HepG2 (cell line): Measurements from ENCODE around the gene ZNF514. TPM values are rescaled to one million over a fixed set of nuclear protein-coding genes. Genes with fewer than 3 reads are reported as not detected.

ENCODE experiments used
- ATAC-seq: fragments of 200-7000 bp; cut with Tn5 transposase; 3 replicates; pipeline ENCODE4 v1.9.1; 2020; ENCODE audit warnings: mild to moderate bottlenecking, moderate library complexity
- BruUV-seq: library from RNA; stranded (reverse); fragments of 400-500 nt; replicated peaks from 2 replicates; lab custom pipeline; 2021; lab: Mats Ljungman, UMichigan
- CTCF ChIA-PET: fragments of 300-600 bp; formaldehyde crosslinking; extraction: SDS; loops from one replicate; lab custom pipeline; 2021; ENCODE audit warnings: low total read pairs, inconsistent platforms, low intra/inter-chr PET ratio; lab: Yijun Ruan, JAX
- POLR2A ChIA-PET: fragments of 350-600 bp; sonication (Branson Sonifier 250); formaldehyde crosslinking; loops from one replicate; lab custom pipeline; 2020; ENCODE audit warnings: antibody characterized with exemption, inconsistent platforms; lab: Yijun Ruan, JAX
- DNase-seq: peaks from one replicate; pipeline ENCODE4 v3.0.0-alpha.2; 2015; ENCODE audit warnings: low spot score
- FAIRE-seq: peaks from 3 replicates; lab custom pipeline; 2011; peaks lifted over from hg19 to GRCh38; lab: Jason Lieb, UNC
- H2AFZ ChIP-seq: one replicate; pipeline ENCODE4 v1.6.1; 2011; ENCODE audit warnings: low read length, inconsistent platforms
- H3K27ac ChIP-seq: fragments of 300-600 bp; 3 replicates; pipeline ENCODE4 v1.8.0; 2011; ENCODE audit warnings: mixed run types, mild to moderate bottlenecking, mixed read lengths, low read length, inconsistent platforms; ENCODE audit not compliant: insufficient read depth; ENCODE audit errors: extremely low read length
- H3K27me3 ChIP-seq, 2 experiments: fragments of 200-600 bp in 1 of 2; 2 replicates in 1 of 2; 3 replicates in 1 of 2; pipeline versions ENCODE4 v1.6.0 to v1.8.0; 2011; ENCODE audit warnings: low read length in 2 of 2, mild to moderate bottlenecking in 2 of 2, moderate library complexity in 2 of 2, inconsistent platforms in 1 of 2; ENCODE audit not compliant: insufficient read depth in 2 of 2, control insufficient read depth in 1 of 2
- H3K36me3 ChIP-seq, 2 experiments: fragments of 200-600 bp in 1 of 2; replicated peaks in 1 of 2; 2 replicates in 1 of 2; 3 replicates in 1 of 2; pipeline versions ENCODE4 v1.5.1 to v1.8.0; 2011; ENCODE audit warnings: low read length in 2 of 2, inconsistent platforms in 1 of 2; ENCODE audit not compliant: insufficient read depth in 2 of 2, control insufficient read depth in 1 of 2
- H3K4me1 ChIP-seq: 2 replicates; pipeline ENCODE4 v1.5.1; 2012; ENCODE audit warnings: low read length, inconsistent platforms; ENCODE audit not compliant: insufficient read depth
- H3K4me2 ChIP-seq: 2 replicates; pipeline ENCODE4 v1.6.0; 2011; ENCODE audit warnings: low read depth, low read length, inconsistent platforms
- H3K4me3 ChIP-seq, 3 experiments: fragments of 200-600 bp in 1 of 3; sonication (generic), shearing (Covaris generic) in 1 of 3; replicated peaks in 1 of 3; 2 replicates each; pipeline ENCODE4 v1.5.1; 2011 to 2016; ENCODE audit warnings: low read length in 3 of 3, inconsistent platforms in 2 of 3, low read depth in 2 of 3, mild to moderate bottlenecking in 2 of 3, control low read depth in 1 of 3, mixed read lengths in 1 of 3; ENCODE audit not compliant: insufficient read depth in 1 of 3
- H3K79me2 ChIP-seq: one replicate; pipeline ENCODE4 v1.6.1; 2011; ENCODE audit warnings: low read length, inconsistent platforms; ENCODE audit not compliant: insufficient read depth
- H3K9ac ChIP-seq: 2 replicates; pipeline ENCODE4 v1.6.0; 2011; ENCODE audit warnings: mild to moderate bottlenecking, low read depth, low read length, inconsistent platforms; ENCODE audit not compliant: insufficient read depth
- H3K9me3 ChIP-seq: 2 replicates; pipeline ENCODE4 v1.5.1; 2012; ENCODE audit warnings: mild to moderate bottlenecking, low read length
- H4K20me1 ChIP-seq: 2 replicates; pipeline ENCODE4 v1.6.0; 2011; ENCODE audit warnings: inconsistent platforms, mild to moderate bottlenecking, low read length, moderate library complexity; ENCODE audit not compliant: insufficient read depth
- CCDC6 ChIP-seq: sonication (generic); formaldehyde crosslinking; IDR thresholded peaks from 2 replicates; pipeline ENCODE4 v1.8.1; 2022; ENCODE audit warnings: mild to moderate bottlenecking, missing genetic modification reagents, moderate library complexity
- KLF11 ChIP-seq: IDR thresholded peaks from 2 replicates; pipeline ENCODE4 v1.6.1; 2016; ENCODE audit warnings: missing compliant biosample characterization
- KMT2A ChIP-seq: sonication (generic); formaldehyde crosslinking; IDR thresholded peaks from 2 replicates; pipeline ENCODE4 v1.4.0; 2020; ENCODE audit warnings: missing genetic modification reagents
- MXD4 ChIP-seq: IDR thresholded peaks from 2 replicates; pipeline ENCODE4 v1.6.1; 2016; ENCODE audit warnings: mild to moderate bottlenecking, missing biosample characterization, missing genetic modification reagents
- NFATC3 ChIP-seq: sonication (generic); formaldehyde crosslinking; IDR thresholded peaks from 2 replicates; pipeline ENCODE4 v1.5.1; 2020; ENCODE audit warnings: mild to moderate bottlenecking, missing genetic modification reagents
- NFIB ChIP-seq: sonication (generic); formaldehyde crosslinking; IDR thresholded peaks from 2 replicates; pipeline ENCODE4 v1.9.0; 2021; ENCODE audit warnings: missing genetic modification reagents, mild to moderate bottlenecking, borderline replicate concordance
- ZNF232 ChIP-seq: sonication (generic); formaldehyde crosslinking; IDR thresholded peaks from 2 replicates; pipeline ENCODE4 v1.4.0; 2020; ENCODE audit warnings: missing genetic modification reagents, borderline replicate concordance
- ZNF484 ChIP-seq: sonication (generic); formaldehyde crosslinking; IDR thresholded peaks from 2 replicates; pipeline ENCODE4 v1.5.1; 2020; ENCODE audit warnings: mild to moderate bottlenecking, low read depth, missing genetic modification reagents, borderline replicate concordance
- WGBS: methylation state at CpG from one replicate; pipeline ENCODE4 v1.1.6; 2017; ENCODE audit warnings: low lambda C conversion rate; 5-methylcytosine and 5-hydroxymethylcytosine counted together
- in situ Hi-C: cut with HindIII; loops from 2 replicates; pipeline ENCODE4 v1.10.0; 2017; ENCODE audit warnings: low pct_unique_long_range_greater_than_20kb; ENCODE audit not compliant: extremely low pct_ligation_motif_present
- intact Hi-C: fragments of 100-400 bp; cut with micrococcal nuclease; formaldehyde crosslinking; loops from one replicate; pipeline ENCODE4 v1.10.0; 2022; ENCODE audit not compliant: unreplicated experiment
- polyA plus RNA-seq, 8 experiments: library from polyadenylated mRNA; depleted of rRNA in 3 of 8; stranded (reverse) in 7 of 8; unstranded in 1 of 8; fragments of >200 nt; fragmentation: Illumina TruSeq in 4 of 8; extraction: Trizol in 4 of 8; gene quantifications; 2 replicates each; pipeline versions ENCODE4 v1.2.1 to v1.2.3, GENCODE V29; 2011 to 2016; ENCODE audit warnings: low read depth in 4 of 8, missing spikeins in 1 of 8, mixed read lengths in 1 of 8; ENCODE audit not compliant: insufficient read depth in 1 of 8
- total RNA-seq, 5 experiments: library from RNA; depleted of rRNA; stranded (reverse); fragments of >200 nt; fragmentation: Illumina TruSeq; extraction: Trizol; gene quantifications; 2 replicates each; pipeline ENCODE4 v1.2.3, GENCODE V29; 2016; ENCODE audit warnings: low read depth in 1 of 5

Gene ZNF514
- total and polyA plus RNA-seq, 2 of the 13 experiments (the other 11 are each of a cell fraction or from before 2014, with no cell fraction given) = 15.2 to 18.7 TPM

DNA sequence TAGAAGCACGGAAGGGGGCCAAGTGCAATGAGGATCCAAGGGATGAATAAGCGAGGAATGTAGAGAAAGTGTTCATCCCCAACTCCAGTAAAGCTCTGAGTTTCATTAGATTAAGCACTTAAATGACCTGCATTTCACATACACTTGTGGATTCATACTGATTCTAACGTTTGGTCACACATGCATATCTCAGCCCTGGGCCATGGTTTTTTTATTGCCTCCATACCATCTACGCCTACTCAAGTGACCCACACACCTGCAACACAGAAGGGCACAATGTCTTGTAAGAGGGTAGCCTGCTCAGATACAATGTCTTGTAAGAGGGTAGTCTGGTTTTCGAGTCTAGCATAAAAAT, 37.5 kb downstream of the ZNF514 start:
- H3K36me3 ChIP-seq = peaks cover 2 to 6% of the 10 kb centered on the region in 2 experiments; a peak in 3 of 5 replicates
- H3K27ac ChIP-seq = peak overlapping the region; percentile 87
- ATAC-seq = peak; percentile 19; the same call in 1 of the 3 replicates
- peaks cover 44% of the 10 kb centered on the region for H3K4me1 ChIP-seq
- CTCF ChIA-PET = no interaction called here
- H2AFZ ChIP-seq = peak overlapping the region; percentile 94
- H3K4me2 ChIP-seq = peak overlapping the region; percentile 99
- H3K9me3 ChIP-seq = no peaks in the 10 kb centered on the region
- BruUV-seq = no TSS peak
- DNase-seq = no peak
- TF ChIP-seq ZNF484 (CRISPR knock-in tag) (no peak), KLF11 (0 out of 2 replicates have a peak, but pooled peaks have one; percentile 56), ZNF232 (CRISPR knock-in tag) (no peak), CCDC6 (CRISPR knock-in tag) (0 out of 2 replicates have a peak, but pooled peaks have one; percentile 14), NFATC3 (0 out of 2 replicates have a peak, but pooled peaks have one; percentile 43), MXD4 (CRISPR knock-in tag) (peak; percentile 10; the same call in 1 of the 2 replicates), KMT2A (no peak), NFIB (CRISPR knock-in tag) (0 out of 2 replicates have a peak, but pooled peaks have one; percentile 20)
- TF ChIP-seq, all 625 proteins: peak for 5
- peak overlapping the region; percentile 76 to 96 (median 94) for H3K4me3 ChIP-seq
- in situ Hi-C loops = no loop called here
- WGBS = 11% methylated on average over 5 of the region's 5 CpGs
- H3K9ac ChIP-seq = peak overlapping the region; percentile 91
- intact Hi-C loops = no loop called here
- peaks cover 37% of the 10 kb centered on the region for H3K79me2 ChIP-seq
- peaks cover 12% of the 10 kb centered on the region; the same call in 1 of the 2 replicates for H4K20me1 ChIP-seq
- no peaks in the 10 kb centered on the region; a peak in 1 of 5 replicates for H3K27me3 ChIP-seq
- POLR2A ChIA-PET = interaction anchor here (1.6 to 3.8 kb wide), 4 partner anchors 37 to 52 kb away, joined by 3 to 48 read pairs (median 12); partner anchors contain the start of genes ZNF2 and ZNF514
- FAIRE-seq = no peak
